Measurements from ENCODE around the gene CSTA. TPM values are rescaled to one million over a fixed set of nuclear protein-coding genes. Genes with fewer than 3 reads are reported as not detected.

CSTA gene
- polyA plus RNA-seq, 1 donor from 2014 or later: not detected

DNA sequence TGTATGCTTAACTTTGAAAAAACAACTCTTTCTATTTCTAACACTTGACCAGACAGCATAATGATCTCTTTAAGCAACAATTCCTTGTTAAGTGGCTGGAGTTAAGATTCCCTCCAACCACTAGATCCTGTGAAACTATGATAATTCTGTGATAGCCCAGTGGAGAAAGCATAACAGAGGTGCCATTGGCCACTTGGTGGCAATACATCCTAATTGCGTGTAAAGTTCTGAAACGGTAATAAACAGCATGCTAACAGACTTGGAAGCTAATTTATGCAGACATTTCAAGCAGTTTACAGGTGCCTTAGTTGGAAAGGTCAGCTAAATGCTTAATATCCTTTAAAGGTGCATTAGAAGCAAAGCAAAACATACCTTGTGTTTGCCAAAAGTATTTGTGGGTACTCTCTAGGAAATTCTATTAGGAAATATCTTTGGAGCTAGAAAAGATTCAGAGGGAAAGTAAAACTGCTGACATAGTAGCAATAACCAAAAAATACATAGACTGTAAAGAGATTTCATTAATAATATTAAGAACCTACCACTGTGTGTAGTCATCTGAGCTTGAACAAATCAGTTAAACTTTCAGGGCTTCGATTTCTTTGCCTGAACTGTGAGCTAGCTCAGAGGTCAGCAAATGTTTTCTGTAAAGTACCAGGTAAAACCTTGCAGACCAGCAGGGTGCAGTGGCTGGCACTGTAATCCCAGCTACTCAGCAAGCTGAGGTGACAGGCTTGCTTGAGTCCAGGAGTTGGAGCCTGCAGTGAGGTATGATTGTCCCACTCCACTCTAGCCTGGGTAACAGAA is 19.0 kb upstream of the CSTA start:
- Histone ChIP-seq H3K36me3 (ENCODE audit: insufficient read depth, low read length) (no peaks in the 10 kb centered on the region), H3K4me3 (ENCODE audit: low read length) (no peak overlapping the region), H3K9ac (ENCODE audit: low read length) (no peak overlapping the region), H3K4me2 (ENCODE audit: low read length) (no peak overlapping the region), H3K9me2 (ENCODE audit: insufficient read depth, low read length) (no peaks in the 10 kb centered on the region), H2AFZ (ENCODE audit: low read depth, low read length) (no peak overlapping the region), H3K27ac (ENCODE audit: low read length) (no peak overlapping the region), H4K20me1 (ENCODE audit: insufficient read depth) (no peaks in the 10 kb centered on the region), H3K9me3 (ENCODE audit: low read length) (no peaks in the 10 kb centered on the region), H3K27me3 (ENCODE audit: insufficient read depth, low read depth, low read length) (no peaks in the 10 kb centered on the region), H3K79me2 (replicated peaks; ENCODE audit: insufficient read depth, low read length) (no peaks in the 10 kb centered on the region), H3F3A (ENCODE audit: insufficient read depth, low read length, poor library complexity, severe bottlenecking) (no peaks in the 10 kb centered on the region)
- TF ChIP-seq EZH2 (IDR thresholded peaks at IDR 0.05; ENCODE audit: borderline replicate concordance, insufficient read depth, low read length, poor library complexity, severe bottlenecking) (no peak), MXI1 (conservative IDR thresholded peaks at IDR 0.05; ENCODE audit: poor library complexity, severe bottlenecking) (no peak), POLR2AphosphoS5 (IDR thresholded peaks at IDR 0.05) (no peak), RAD21 (conservative IDR thresholded peaks at IDR 0.05) (no peak), EP300 (conservative IDR thresholded peaks at IDR 0.05; ENCODE audit: poor library complexity, severe bottlenecking) (no peak), SMC3 (conservative IDR thresholded peaks at IDR 0.05; ENCODE audit: poor library complexity) (no peak), TAF1 (IDR thresholded peaks at IDR 0.05; ENCODE audit: low read depth) (no peak)
- TF ChIP-seq, protein P1, sequence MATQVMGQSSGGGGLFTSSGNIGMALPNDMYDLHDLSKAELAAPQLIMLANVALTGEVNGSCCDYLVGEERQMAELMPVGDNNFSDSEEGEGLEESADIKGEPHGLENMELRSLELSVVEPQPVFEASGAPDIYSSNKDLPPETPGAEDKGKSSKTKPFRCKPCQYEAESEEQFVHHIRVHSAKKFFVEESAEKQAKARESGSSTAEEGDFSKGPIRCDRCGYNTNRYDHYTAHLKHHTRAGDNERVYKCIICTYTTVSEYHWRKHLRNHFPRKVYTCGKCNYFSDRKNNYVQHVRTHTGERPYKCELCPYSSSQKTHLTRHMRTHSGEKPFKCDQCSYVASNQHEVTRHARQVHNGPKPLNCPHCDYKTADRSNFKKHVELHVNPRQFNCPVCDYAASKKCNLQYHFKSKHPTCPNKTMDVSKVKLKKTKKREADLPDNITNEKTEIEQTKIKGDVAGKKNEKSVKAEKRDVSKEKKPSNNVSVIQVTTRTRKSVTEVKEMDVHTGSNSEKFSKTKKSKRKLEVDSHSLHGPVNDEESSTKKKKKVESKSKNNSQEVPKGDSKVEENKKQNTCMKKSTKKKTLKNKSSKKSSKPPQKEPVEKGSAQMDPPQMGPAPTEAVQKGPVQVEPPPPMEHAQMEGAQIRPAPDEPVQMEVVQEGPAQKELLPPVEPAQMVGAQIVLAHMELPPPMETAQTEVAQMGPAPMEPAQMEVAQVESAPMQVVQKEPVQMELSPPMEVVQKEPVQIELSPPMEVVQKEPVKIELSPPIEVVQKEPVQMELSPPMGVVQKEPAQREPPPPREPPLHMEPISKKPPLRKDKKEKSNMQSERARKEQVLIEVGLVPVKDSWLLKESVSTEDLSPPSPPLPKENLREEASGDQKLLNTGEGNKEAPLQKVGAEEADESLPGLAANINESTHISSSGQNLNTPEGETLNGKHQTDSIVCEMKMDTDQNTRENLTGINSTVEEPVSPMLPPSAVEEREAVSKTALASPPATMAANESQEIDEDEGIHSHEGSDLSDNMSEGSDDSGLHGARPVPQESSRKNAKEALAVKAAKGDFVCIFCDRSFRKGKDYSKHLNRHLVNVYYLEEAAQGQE (IDR thresholded peaks at IDR 0.05; ENCODE audit: borderline replicate concordance): no peak
- TF ChIP-seq, protein P2, sequence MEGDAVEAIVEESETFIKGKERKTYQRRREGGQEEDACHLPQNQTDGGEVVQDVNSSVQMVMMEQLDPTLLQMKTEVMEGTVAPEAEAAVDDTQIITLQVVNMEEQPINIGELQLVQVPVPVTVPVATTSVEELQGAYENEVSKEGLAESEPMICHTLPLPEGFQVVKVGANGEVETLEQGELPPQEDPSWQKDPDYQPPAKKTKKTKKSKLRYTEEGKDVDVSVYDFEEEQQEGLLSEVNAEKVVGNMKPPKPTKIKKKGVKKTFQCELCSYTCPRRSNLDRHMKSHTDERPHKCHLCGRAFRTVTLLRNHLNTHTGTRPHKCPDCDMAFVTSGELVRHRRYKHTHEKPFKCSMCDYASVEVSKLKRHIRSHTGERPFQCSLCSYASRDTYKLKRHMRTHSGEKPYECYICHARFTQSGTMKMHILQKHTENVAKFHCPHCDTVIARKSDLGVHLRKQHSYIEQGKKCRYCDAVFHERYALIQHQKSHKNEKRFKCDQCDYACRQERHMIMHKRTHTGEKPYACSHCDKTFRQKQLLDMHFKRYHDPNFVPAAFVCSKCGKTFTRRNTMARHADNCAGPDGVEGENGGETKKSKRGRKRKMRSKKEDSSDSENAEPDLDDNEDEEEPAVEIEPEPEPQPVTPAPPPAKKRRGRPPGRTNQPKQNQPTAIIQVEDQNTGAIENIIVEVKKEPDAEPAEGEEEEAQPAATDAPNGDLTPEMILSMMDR (IDR thresholded peaks at IDR 0.05; ENCODE audit: poor library complexity, severe bottlenecking): no peak

DNA sequence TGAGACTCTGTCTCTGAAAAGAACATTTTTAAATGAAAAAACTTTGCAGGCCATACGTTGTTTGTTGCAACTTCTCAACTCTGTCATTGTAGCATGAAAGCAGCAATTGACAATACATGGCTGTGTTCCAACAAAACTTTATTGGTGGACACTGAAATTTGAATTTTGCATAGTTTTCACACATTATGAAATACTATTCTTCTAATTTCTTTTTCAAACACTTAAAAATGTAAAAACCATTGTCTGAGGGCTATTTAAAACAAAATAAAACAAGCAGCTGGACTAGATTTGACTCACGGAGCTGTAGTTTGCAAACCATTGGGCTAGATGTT is 18.5 kb upstream of the CSTA start:
- Histone ChIP-seq H4K20me1 (ENCODE audit: insufficient read depth) (no peaks in the 10 kb centered on the region), H3K27me3 (ENCODE audit: insufficient read depth, low read depth, low read length) (no peaks in the 10 kb centered on the region), H3F3A (ENCODE audit: insufficient read depth, low read length, poor library complexity, severe bottlenecking) (no peaks in the 10 kb centered on the region), H3K9me2 (ENCODE audit: insufficient read depth, low read length) (no peaks in the 10 kb centered on the region), H3K9me3 (ENCODE audit: low read length) (no peaks in the 10 kb centered on the region), H2AFZ (ENCODE audit: low read depth, low read length) (no peak overlapping the region), H3K4me3 (ENCODE audit: low read length) (no peak overlapping the region), H3K4me2 (ENCODE audit: low read length) (no peak overlapping the region), H3K79me2 (replicated peaks; ENCODE audit: insufficient read depth, low read length) (no peaks in the 10 kb centered on the region), H3K27ac (ENCODE audit: low read length) (no peak overlapping the region), H3K36me3 (ENCODE audit: insufficient read depth, low read length) (no peaks in the 10 kb centered on the region), H3K9ac (ENCODE audit: low read length) (no peak overlapping the region)
- TF ChIP-seq, protein P1 (IDR thresholded peaks at IDR 0.05; ENCODE audit: borderline replicate concordance): no peak
- TF ChIP-seq MXI1 (conservative IDR thresholded peaks at IDR 0.05; ENCODE audit: poor library complexity, severe bottlenecking): no peak
- no peak for TF ChIP-seq TAF1 (IDR thresholded peaks at IDR 0.05; ENCODE audit: low read depth)
- TF ChIP-seq SMC3 (conservative IDR thresholded peaks at IDR 0.05; ENCODE audit: poor library complexity): no peak
- TF ChIP-seq, protein P2 (IDR thresholded peaks at IDR 0.05; ENCODE audit: poor library complexity, severe bottlenecking): no peak
- TF ChIP-seq POLR2AphosphoS5 (IDR thresholded peaks at IDR 0.05): no peak
